Activated T-cell treated with anti-CD3 and anti-CD28 coated beads, Interleukin-2, amount 50 U/mL, for 1 hour (primary cell): Measurements from ENCODE around the gene ACTR5.
A peak's percentile ranks its signal among the peaks of the same experiment; 100 is the strongest.

Experiments used
- DNase-seq: peaks from one replicate; pipeline ENCODE4 v3.0.0-alpha.2; 2020

ACTR5 gene

DNA sequence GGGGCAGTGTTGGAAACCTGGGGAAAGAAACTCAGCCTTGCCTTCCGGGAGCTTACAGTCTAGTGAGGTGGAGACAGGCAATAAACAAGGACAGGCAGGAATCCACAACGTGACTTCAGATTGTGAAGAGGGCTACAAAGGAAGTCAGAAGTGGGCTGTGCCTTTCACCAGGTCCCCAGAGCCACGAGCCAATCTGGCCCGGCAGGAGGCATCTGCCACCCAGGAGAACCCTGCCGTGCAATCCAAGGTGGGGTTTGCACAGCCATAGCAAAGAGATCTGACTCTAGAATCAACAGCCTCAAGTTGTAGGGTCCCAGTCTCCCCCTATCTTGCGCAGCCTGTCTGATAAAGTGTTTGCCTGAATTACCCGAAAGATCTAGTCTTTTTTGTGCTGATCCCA is 18.5 kb upstream of the ACTR5 start:
- peak; percentile 23 for DNase-seq

- DNase-seq, result peak; percentile 24
Measured at GRCh38 chr20:38730167-38730988, 17.9 kb upstream of the ACTR5 start.

GRCh38 chr20:38730989-38731737 is 17.1 kb upstream of the ACTR5 start:
- DNase-seq, result peak; percentile 84

GRCh38 chr20:38731738-38732113 is 16.5 kb upstream of the ACTR5 start:
- DNase-seq, result no peak

GRCh38 chr20:38732981-38733380 is 15.3 kb upstream of the ACTR5 start:
- DNase-seq, result no peak

DNA sequence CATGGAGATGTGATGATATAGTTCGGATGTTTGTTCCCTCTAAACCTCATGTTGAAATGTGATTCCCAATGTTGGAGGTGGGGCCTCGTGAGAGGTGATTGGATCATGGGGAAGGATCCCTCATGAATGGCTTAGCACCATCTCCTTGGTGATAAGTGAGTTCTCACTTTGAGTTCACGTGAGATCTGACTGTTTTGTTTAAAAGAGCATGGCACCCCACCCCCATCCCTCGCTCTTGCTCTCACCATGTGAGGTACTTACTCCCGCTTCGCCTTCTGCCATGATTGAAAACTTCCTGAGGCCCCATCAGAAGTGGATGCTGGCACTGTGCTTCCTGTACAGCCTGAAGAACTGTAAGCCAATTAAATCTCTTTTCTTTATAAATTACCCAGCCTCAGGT is 13.1 kb upstream of the ACTR5 start:
- DNase-seq, result no peak

GRCh38 chr20:38737887-38738286 is 10.4 kb upstream of the ACTR5 start:
- DNase-seq, result no peak

- DNase-seq, result no peak
Measured at GRCh38 chr20:38745757-38746156, 2.5 kb upstream of the ACTR5 start.

DNA sequence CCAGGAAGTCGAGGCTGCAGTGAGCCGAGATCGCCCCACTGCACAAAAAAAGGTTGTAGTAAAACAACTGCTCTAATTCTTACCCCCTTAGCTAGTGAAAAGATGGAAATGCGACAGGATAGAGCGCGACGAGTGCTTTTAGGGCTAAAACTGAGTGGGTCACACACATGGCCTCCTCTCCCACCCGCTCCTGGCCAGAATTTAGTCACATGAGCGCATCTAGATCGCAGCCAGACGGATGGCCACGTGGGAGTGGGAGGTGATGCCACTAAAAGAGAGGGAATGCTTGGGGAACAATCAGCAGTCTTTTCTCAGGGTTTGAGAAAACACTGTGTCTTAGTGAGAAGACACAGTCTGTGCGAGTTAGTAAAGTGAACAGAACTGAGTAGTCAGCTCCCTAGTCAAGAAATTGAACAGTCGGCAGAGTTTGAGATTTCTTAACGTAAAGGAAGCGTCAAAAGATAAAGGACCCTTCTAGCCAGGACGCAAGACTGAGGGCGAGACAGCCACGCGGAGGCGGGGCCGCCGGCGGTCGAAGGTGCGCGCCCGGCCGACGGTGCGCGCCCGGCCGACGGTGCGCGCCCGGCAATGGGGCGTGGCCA is 664 bp upstream of the ACTR5 start:
- no peak for DNase-seq

GRCh38 chr20:38748861-38749149 is 545 bp downstream of the ACTR5 start:
- no peak for DNase-seq

GRCh38 chr20:38751360-38751976 is 3.2 kb downstream of the ACTR5 start:
- no peak for DNase-seq

DNA sequence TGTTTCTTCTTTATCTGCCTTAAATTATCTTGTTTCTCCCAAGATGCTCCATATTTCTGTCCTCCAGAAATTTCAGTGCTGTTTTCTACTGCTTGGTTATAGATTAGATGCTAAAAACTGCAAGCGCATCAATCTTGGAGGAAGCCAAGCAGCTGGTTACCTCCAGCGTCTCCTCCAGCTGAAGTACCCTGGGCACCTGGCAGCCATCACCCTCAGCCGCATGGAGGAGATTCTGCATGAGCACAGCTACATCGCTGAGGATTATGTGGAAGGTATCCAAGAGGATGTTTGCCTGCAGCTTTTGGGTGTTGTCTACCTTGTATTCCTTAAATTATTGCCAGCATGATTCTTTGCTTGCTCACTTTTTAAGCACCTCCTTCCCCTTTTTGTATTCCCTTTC is 3.8 kb downstream of the ACTR5 start:
- no peak for DNase-seq

DNA sequence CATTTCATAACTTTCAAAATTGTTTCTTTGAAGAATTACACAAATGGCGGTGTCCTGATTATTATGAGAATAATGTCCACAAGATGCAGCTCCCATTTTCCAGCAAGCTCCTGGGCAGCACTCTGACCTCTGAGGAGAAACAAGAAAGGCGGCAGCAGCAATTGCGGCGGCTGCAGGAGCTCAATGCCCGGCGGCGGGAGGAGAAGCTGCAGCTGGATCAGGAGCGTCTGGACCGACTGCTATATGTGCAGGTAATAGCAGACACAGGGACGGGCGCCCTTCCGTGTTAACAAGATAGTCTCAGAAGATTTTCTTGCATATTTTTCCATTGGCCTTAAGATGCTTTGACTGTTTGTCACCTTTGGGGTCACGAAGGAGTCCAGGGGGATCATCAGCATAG is 6.7 kb downstream of the ACTR5 start:
- no peak for DNase-seq

GRCh38 chr20:38755324-38755910 is 7.2 kb downstream of the ACTR5 start:
- DNase-seq, result no peak

GRCh38 chr20:38757145-38757775 is 9.0 kb downstream of the ACTR5 start:
- no peak for DNase-seq

DNA sequence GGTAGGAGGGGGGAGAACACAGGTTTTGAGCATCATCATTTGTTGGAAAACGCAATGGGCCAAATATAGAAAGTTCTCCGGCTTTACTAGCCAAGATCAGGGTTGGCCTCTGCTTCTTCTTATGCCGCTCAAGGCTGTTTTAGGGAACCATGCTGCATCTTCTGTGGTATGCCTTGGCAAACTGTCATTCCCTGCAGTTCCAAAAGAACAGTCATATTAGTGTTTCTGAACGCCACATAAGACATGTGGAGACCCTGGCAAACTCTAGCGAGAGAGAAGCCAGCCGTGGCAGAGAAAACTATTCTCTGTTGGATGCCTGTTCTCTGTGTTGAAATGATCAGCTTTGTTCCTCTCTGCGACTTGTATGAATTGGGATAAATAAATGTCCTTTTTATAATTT is 10.8 kb downstream of the ACTR5 start:
- DNase-seq, result no peak

DNA sequence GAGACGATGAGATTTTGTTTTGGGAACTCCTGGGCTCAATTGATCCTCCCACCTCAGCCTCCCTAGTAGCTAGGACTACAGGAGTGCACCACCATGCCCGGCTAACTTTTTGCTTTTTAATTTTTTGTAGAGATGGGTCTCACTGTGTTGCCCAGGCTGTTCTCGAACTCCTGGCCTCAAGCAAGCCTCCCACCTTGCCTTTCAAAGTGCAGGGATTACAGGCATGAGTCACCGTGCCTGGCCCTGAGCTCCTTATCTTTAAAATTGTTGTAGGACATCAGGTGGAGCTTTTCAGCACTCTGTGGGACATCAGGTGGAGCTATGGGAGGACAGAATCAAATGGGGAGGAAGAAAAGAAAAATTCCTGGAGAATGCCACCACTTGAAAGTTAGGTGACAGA is 12.7 kb downstream of the ACTR5 start:
- no peak for DNase-seq

GRCh38 chr20:38762174-38762573 is 13.9 kb downstream of the ACTR5 start:
- no peak for DNase-seq

- DNase-seq, result no peak
Measured at GRCh38 chr20:38763616-38764015, 15.4 kb downstream of the ACTR5 start.

DNA sequence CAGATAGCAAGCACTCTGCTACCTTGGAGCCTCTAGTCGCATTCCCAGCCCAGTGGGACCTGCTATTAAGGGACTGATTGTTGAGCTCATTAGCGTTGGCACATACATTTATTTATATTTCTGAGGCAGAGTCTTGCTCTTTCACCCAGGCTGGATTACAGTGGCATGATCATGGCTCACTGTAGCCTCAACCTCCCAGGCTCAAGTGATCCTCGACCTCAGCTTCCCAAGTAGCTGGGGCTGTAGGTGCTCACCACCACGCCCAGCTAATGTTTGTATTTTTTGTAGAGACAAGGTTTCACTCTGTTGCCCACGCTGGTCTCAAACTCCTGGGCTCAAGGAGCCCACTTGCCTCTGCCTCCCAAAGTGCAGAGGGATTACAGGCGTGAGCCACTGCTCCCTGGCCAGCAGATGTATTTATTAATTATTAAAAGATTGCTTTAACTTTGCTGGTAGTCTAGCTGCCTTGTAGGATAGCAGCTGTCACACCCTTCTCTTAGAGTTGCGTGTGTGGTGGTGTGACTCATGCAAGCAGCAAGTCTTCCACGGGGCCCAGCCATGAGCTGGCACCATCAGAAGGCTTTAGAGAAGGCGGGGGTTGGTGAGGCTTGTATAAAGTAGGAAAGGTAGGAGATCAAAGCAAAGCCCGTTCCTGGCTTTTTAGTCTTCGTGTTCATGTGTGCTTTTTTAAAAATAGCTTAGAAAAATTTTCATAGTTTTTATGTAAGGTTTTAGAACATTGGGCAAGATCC is 16.5 kb downstream of the ACTR5 start:
- DNase-seq, result no peak

DNA sequence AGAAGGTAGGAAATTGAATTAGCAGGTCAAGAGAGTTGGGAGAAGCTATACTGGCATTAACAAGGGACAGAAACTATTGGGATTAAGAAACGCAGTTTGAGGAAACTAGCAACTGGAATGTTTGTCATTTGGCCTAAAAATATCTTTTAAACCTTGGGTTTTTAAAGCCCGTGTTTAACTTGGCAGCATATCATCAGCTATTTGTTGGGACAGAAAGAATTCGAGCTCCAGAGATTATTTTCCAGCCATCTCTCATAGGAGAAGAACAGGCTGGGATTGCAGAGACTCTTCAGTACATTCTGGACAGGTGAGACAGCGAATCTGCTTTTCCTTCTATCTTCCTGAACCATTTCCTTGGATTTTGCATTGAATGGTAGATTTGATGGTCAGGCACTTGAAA is 17.8 kb downstream of the ACTR5 start:
- no peak for DNase-seq
